ENCODE data around the gene PCIF1. TPM values are rescaled to one million over a fixed set of nuclear protein-coding genes. Genes with fewer than 3 reads are reported as not detected.
A peak's percentile ranks its signal among the peaks of the same experiment; 100 is the strongest.

PCIF1 gene
- total and polyA plus RNA-seq, 9 of the 15 experiments (the other 6 are each of a cell fraction or from before 2014, with no cell fraction given): 5.8 to 29.4 (median 11.3) TPM

- TF ChIP-seq PHTF2 (CRISPR knock-in tag; IDR thresholded peaks at IDR 0.05): no peak
- TF ChIP-seq RBM39 (optimal IDR thresholded peaks at IDR 0.05; ENCODE audit: low read depth, low read length): no peak
- TF ChIP-seq, protein P1, sequence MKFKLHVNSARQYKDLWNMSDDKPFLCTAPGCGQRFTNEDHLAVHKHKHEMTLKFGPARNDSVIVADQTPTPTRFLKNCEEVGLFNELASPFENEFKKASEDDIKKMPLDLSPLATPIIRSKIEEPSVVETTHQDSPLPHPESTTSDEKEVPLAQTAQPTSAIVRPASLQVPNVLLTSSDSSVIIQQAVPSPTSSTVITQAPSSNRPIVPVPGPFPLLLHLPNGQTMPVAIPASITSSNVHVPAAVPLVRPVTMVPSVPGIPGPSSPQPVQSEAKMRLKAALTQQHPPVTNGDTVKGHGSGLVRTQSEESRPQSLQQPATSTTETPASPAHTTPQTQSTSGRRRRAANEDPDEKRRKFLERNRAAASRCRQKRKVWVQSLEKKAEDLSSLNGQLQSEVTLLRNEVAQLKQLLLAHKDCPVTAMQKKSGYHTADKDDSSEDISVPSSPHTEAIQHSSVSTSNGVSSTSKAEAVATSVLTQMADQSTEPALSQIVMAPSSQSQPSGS (CRISPR knock-in tag; IDR thresholded peaks at IDR 0.05): no peak
- TF ChIP-seq, protein P2, sequence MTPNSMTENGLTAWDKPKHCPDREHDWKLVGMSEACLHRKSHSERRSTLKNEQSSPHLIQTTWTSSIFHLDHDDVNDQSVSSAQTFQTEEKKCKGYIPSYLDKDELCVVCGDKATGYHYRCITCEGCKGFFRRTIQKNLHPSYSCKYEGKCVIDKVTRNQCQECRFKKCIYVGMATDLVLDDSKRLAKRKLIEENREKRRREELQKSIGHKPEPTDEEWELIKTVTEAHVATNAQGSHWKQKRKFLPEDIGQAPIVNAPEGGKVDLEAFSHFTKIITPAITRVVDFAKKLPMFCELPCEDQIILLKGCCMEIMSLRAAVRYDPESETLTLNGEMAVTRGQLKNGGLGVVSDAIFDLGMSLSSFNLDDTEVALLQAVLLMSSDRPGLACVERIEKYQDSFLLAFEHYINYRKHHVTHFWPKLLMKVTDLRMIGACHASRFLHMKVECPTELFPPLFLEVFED (CRISPR knock-in tag; conservative IDR thresholded peaks at IDR 0.05): no peak
These were observed 42.2 kb upstream of the PCIF1 start (continued) for GRCh38 chr20:45892049-45892825.

GRCh38 chr20:45892828-45893500 is 41.5 kb upstream of the PCIF1 start:
- no peaks in the 10 kb centered on the region for H3K27me3 ChIP-seq (ENCODE audit: control insufficient read depth in 2 of 2, insufficient read depth in 2 of 2, low read length in 2 of 2)
- peaks cover 43% of the 10 kb centered on the region; the same call in 2 of the 3 replicates for H3K36me3 ChIP-seq (ENCODE audit: control insufficient read depth, insufficient read depth, low read length)
- no peak overlapping the region for H3K4me3 ChIP-seq
- no peak overlapping the region for H3K27ac ChIP-seq (ENCODE audit: extremely low read depth, low read depth, low read length)
- no peak for ATAC-seq
- POLR2A ChIA-PET: interaction anchor here (0.6 to 3.3 kb wide), 9 partner anchors 8 to 77 kb away, joined by 3 to 13 read pairs (median 6); partner anchors contain the start of genes PCIF1 and ZSWIM1
- intact Hi-C loops (cut with micrococcal nuclease): loop anchor here (5.0 kb wide), 1 partner anchor 69 kb away; no protein-coding TSS in a partner anchor
- 72% methylated on average over 4 of the region's 4 CpGs for WGBS (ENCODE audit: insufficient coverage, low coverage, missing lambda C conversion rate)
- peak overlapping the region in 1 of 2 experiments; percentile 14; a peak in 1 of 4 replicates for H3K9ac ChIP-seq (ENCODE audit: insufficient read depth in 1 of 2, low read depth in 2 of 2, low read length in 2 of 2)
- no peaks in the 10 kb centered on the region for H4K20me1 ChIP-seq (replicated peaks; ENCODE audit: control insufficient read depth, insufficient read depth, low read length)
- H3K4me2 ChIP-seq (ENCODE audit: insufficient read depth, low read length): no peak overlapping the region
- in situ Hi-C loops (cut with MboI): no loop called here
- CTCF ChIA-PET (ENCODE audit: low intra/inter-chr PET ratio): interaction anchor here (0.6 to 2.7 kb wide), 2 partner anchors 70 to 94 kb away, joined by 3 to 9 read pairs; no protein-coding TSS in a partner anchor
- peaks cover 7 to 30% of the 10 kb centered on the region in 2 experiments for H3K4me1 ChIP-seq (replicated peaks in 1 of 2; ENCODE audit: control insufficient read depth in 2 of 2, insufficient read depth in 2 of 2, low read length in 2 of 2)
- H3K9me3 ChIP-seq (replicated peaks; ENCODE audit: control insufficient read depth, insufficient read depth, low read depth, low read length): no peaks in the 10 kb centered on the region
- no TSS peak for BruUV-seq (replicated peaks)
- FAIRE-seq: no peak
- H3K79me2 ChIP-seq (ENCODE audit: control insufficient read depth, insufficient read depth, low read length): peaks cover 7% of the 10 kb centered on the region; the same call in 1 of the 3 replicates
- no peak overlapping the region for H2AFZ ChIP-seq (ENCODE audit: low read depth, low read length)
- no peaks in the 10 kb centered on the region for H3K9me1 ChIP-seq (ENCODE audit: control insufficient read depth, insufficient read depth, low read length)
- no peak for DNase-seq (ENCODE audit: extremely low read depth in 1 of 4, low spot score in 3 of 4)
- no peak for TF ChIP-seq PHF8 (IDR thresholded peaks at IDR 0.05; ENCODE audit: borderline replicate concordance, low read length)
- no peak for TF ChIP-seq SP1 (CRISPR knock-in tag; IDR thresholded peaks at IDR 0.05)
- no peak for TF ChIP-seq MBD2 (IDR thresholded peaks at IDR 0.05; ENCODE audit: borderline replicate concordance, low read depth)
- no peak for TF ChIP-seq THAP7 (CRISPR knock-in tag; IDR thresholded peaks at IDR 0.05)
- no peak for TF ChIP-seq MYC (IDR thresholded peaks at IDR 0.05; ENCODE audit: low read depth, low read length)
- TF ChIP-seq MYC (CRISPR knock-in tag; IDR thresholded peaks at IDR 0.05; ENCODE audit: borderline replicate concordance, low read depth): no peak
- 0 out of 2 replicates have a peak, but pooled peaks have one; percentile 17 for TF ChIP-seq USF2 (CRISPR knock-in tag; IDR thresholded peaks at IDR 0.05)
- TF ChIP-seq RCOR1 (IDR thresholded peaks at IDR 0.05; ENCODE audit: borderline replicate concordance in 1 of 2, low read depth in 2 of 2, low read length in 2 of 2): no peak
- no peak for TF ChIP-seq ZNF146 (CRISPR knock-in tag; IDR thresholded peaks at IDR 0.05; ENCODE audit: unreplicated experiment)
- no peak for TF ChIP-seq CGGBP1 (CRISPR knock-in tag; IDR thresholded peaks at IDR 0.05)

Measured in K562 (cell line).